Measurements from ENCODE around the gene CACNA1D. TPM values are rescaled to one million over a fixed set of nuclear protein-coding genes. Genes with fewer than 3 reads are reported as not detected.

Gene CACNA1D
- total RNA-seq, 1 donor from 2014 or later, result 1.1 TPM

- no peaks in the 10 kb centered on the region for H3K27me3 Mint-ChIP-seq (ENCODE audit: low read depth)
- no peaks in the 10 kb centered on the region for H3K9me3 Mint-ChIP-seq
- no peak overlapping the region for H3K27ac Mint-ChIP-seq (ENCODE audit: unreplicated experiment)
- no peaks in the 10 kb centered on the region for H3K4me1 Mint-ChIP-seq
- TF ChIP-seq, protein P1, sequence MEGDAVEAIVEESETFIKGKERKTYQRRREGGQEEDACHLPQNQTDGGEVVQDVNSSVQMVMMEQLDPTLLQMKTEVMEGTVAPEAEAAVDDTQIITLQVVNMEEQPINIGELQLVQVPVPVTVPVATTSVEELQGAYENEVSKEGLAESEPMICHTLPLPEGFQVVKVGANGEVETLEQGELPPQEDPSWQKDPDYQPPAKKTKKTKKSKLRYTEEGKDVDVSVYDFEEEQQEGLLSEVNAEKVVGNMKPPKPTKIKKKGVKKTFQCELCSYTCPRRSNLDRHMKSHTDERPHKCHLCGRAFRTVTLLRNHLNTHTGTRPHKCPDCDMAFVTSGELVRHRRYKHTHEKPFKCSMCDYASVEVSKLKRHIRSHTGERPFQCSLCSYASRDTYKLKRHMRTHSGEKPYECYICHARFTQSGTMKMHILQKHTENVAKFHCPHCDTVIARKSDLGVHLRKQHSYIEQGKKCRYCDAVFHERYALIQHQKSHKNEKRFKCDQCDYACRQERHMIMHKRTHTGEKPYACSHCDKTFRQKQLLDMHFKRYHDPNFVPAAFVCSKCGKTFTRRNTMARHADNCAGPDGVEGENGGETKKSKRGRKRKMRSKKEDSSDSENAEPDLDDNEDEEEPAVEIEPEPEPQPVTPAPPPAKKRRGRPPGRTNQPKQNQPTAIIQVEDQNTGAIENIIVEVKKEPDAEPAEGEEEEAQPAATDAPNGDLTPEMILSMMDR (conservative IDR thresholded peaks at IDR 0.05), result no peak
- H3K4me3 Mint-ChIP-seq, result no peak overlapping the region
- no peak for DNase-seq (ENCODE audit: low read depth, low spot score)
- no peaks in the 10 kb centered on the region for H3K36me3 Mint-ChIP-seq (ENCODE audit: low read depth)
Measured at GRCh38 chr3:53703630-53704362, 209.4 kb downstream of the CACNA1D start.

DNA sequence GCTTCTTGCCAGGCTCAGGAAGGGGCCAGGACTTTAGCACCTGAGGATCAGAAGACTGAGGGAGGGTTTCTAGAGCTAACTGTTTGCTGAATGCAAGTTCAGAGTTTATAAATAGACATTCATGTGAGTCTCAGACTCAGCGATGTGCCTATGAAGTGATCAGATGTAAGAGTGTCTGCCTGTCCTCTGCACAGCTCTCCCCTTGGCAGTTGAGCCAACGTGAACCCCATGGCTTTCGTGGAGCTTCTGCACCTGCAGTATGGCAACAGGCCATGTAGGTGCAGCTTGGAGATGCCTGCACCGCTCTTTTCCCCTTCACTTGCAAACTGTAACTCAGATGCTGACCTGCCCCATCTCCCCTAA lies 209.9 kb downstream of the CACNA1D start:
- no peak for DNase-seq (ENCODE audit: low read depth, low spot score)
- Mint-ChIP-seq H3K27me3 (ENCODE audit: low read depth) (no peaks in the 10 kb centered on the region), H3K9me3 (no peaks in the 10 kb centered on the region), H3K27ac (ENCODE audit: unreplicated experiment) (no peak overlapping the region), H3K36me3 (ENCODE audit: low read depth) (no peaks in the 10 kb centered on the region), H3K4me1 (no peaks in the 10 kb centered on the region), H3K4me3 (no peak overlapping the region)
- TF ChIP-seq, protein P1 (conservative IDR thresholded peaks at IDR 0.05), result no peak

- TF ChIP-seq, protein P1 (conservative IDR thresholded peaks at IDR 0.05), result no peak
- H3K9me3 Mint-ChIP-seq, result no peaks in the 10 kb centered on the region
- no peak overlapping the region for H3K4me3 Mint-ChIP-seq
- no peaks in the 10 kb centered on the region for H3K27me3 Mint-ChIP-seq (ENCODE audit: low read depth)
- DNase-seq (ENCODE audit: low read depth, low spot score), result no peak
- no peaks in the 10 kb centered on the region for H3K4me1 Mint-ChIP-seq
- no peaks in the 10 kb centered on the region for H3K36me3 Mint-ChIP-seq (ENCODE audit: low read depth)
- H3K27ac Mint-ChIP-seq (ENCODE audit: unreplicated experiment), result no peak overlapping the region
Measured at GRCh38 chr3:53705024-53705745, 210.8 kb downstream of the CACNA1D start.

- DNase-seq (ENCODE audit: low read depth, low spot score), result no peak
- TF ChIP-seq, protein P1 (conservative IDR thresholded peaks at IDR 0.05), result no peak
- Mint-ChIP-seq H3K4me3 (no peak overlapping the region), H3K4me1 (no peaks in the 10 kb centered on the region), H3K9me3 (no peaks in the 10 kb centered on the region), H3K27me3 (ENCODE audit: low read depth) (no peaks in the 10 kb centered on the region), H3K36me3 (ENCODE audit: low read depth) (no peaks in the 10 kb centered on the region), H3K27ac (ENCODE audit: unreplicated experiment) (no peak overlapping the region)
Measured at GRCh38 chr3:53705774-53706173, 211.4 kb downstream of the CACNA1D start.

- H3K36me3 Mint-ChIP-seq (ENCODE audit: low read depth), result no peaks in the 10 kb centered on the region
- no peaks in the 10 kb centered on the region for H3K4me1 Mint-ChIP-seq
- H3K27me3 Mint-ChIP-seq (ENCODE audit: low read depth), result no peaks in the 10 kb centered on the region
- no peak for DNase-seq (ENCODE audit: low read depth, low spot score)
- TF ChIP-seq, protein P1 (conservative IDR thresholded peaks at IDR 0.05), result no peak
- no peaks in the 10 kb centered on the region for H3K9me3 Mint-ChIP-seq
- H3K4me3 Mint-ChIP-seq, result no peak overlapping the region
- no peak overlapping the region for H3K27ac Mint-ChIP-seq (ENCODE audit: unreplicated experiment)
Measured at GRCh38 chr3:53707222-53707621, 212.8 kb downstream of the CACNA1D start.

Data from neural crest cell (in vitro differentiated cells).